IPS DF 19.7 (cell line): ENCODE results near the gene AKAP13.
"Not testable (repeated sequence)": the region's sequence is repeated elsewhere in the genome, so short reads cannot be mapped to it uniquely, and the experiment has no call there.

Source experiments
- DNase-seq: peaks from one replicate; pipeline ENCODE4 v3.0.0-alpha.2; 2013; ENCODE audit warnings: low read depth, low spot score

Gene AKAP13

GRCh38 chr15:85347264-85348047 lies 32.9 kb upstream of the AKAP13 start:
- not testable (repeated sequence) for DNase-seq

GRCh38 chr15:85348048-85348766 lies 32.2 kb upstream of the AKAP13 start:
- not testable (repeated sequence) for DNase-seq

GRCh38 chr15:85349062-85349461 lies 31.3 kb upstream of the AKAP13 start:
- DNase-seq: not testable (repeated sequence)

- no peak for DNase-seq
Measured at GRCh38 chr15:85350395-85350794, 30.0 kb upstream of the AKAP13 start.

GRCh38 chr15:85351501-85351900 lies 28.9 kb upstream of the AKAP13 start:
- not testable (repeated sequence) for DNase-seq

GRCh38 chr15:85351965-85352364 lies 28.4 kb upstream of the AKAP13 start:
- no peak for DNase-seq

- DNase-seq: no peak
Measured at GRCh38 chr15:85353516-85353915, 26.9 kb upstream of the AKAP13 start.

- no peak for DNase-seq
Measured at GRCh38 chr15:85354461-85354860, 25.9 kb upstream of the AKAP13 start.

- no peak for DNase-seq
Measured at GRCh38 chr15:85354948-85355347, 25.5 kb upstream of the AKAP13 start.

- no peak for DNase-seq
Measured at GRCh38 chr15:85356276-85356675, 24.1 kb upstream of the AKAP13 start.

- DNase-seq: no peak
Measured at GRCh38 chr15:85361323-85361722, 19.1 kb upstream of the AKAP13 start.

- no peak for DNase-seq
Measured at GRCh38 chr15:85362436-85363081, 17.8 kb upstream of the AKAP13 start.

GRCh38 chr15:85365980-85366379 lies 14.4 kb upstream of the AKAP13 start:
- no peak for DNase-seq

- no peak for DNase-seq
Measured at GRCh38 chr15:85367741-85368140, 12.7 kb upstream of the AKAP13 start.

- DNase-seq: no peak
Measured at GRCh38 chr15:85374831-85375230, 5.6 kb upstream of the AKAP13 start.

- DNase-seq: no peak
Measured at GRCh38 chr15:85377269-85377668, 3.1 kb upstream of the AKAP13 start.

GRCh38 chr15:85377986-85378385 lies 2.4 kb upstream of the AKAP13 start:
- no peak for DNase-seq

GRCh38 chr15:85379403-85380131 lies 836 bp upstream of the AKAP13 start:
- no peak for DNase-seq

- no peak for DNase-seq
Measured at GRCh38 chr15:85380812-85381642, 624 bp downstream of the AKAP13 start.

- DNase-seq: no peak
Measured at GRCh38 chr15:85381850-85382751, 1.7 kb downstream of the AKAP13 start.
